Subcutaneous adipose tissue (tissue), 4 donors: ENCODE results near the gene PACSIN3. TPM values are rescaled to one million over a fixed set of nuclear protein-coding genes. Genes with fewer than 3 reads are reported as not detected.

Experiments used
- CTCF ChIP-seq: fragments of 450-650 bp; IDR thresholded peaks from one replicate; pipeline ENCODE4 v1.5.1; 2016; ENCODE audit warnings: low read depth, mild to moderate bottlenecking, control low read depth, antibody characterized with exemption, moderate library complexity
- total RNA-seq, 4 donors: library from RNA; depleted of rRNA; stranded (reverse); fragments of >200 nt; gene quantifications; one replicate each; pipeline ENCODE4 v1.1.0, GENCODE V29; 2016

The PACSIN3 gene
- total RNA-seq, 4 donors from 2014 or later = 5.4 to 33.5 (median 9.7) TPM

GRCh38 chr11:47182380-47182779 is 3.9 kb downstream of the PACSIN3 start:
- TF ChIP-seq CTCF = no peak

- TF ChIP-seq CTCF = no peak
Observed at GRCh38 chr11:47181271-47181670, 5.0 kb downstream of the PACSIN3 start.

GRCh38 chr11:47180006-47180787 is 6.0 kb downstream of the PACSIN3 start:
- TF ChIP-seq CTCF = no peak

GRCh38 chr11:47179655-47179991 is 6.6 kb downstream of the PACSIN3 start:
- TF ChIP-seq CTCF = no peak

- no peak for TF ChIP-seq CTCF
Observed at GRCh38 chr11:47178737-47179654, 7.2 kb downstream of the PACSIN3 start.

- TF ChIP-seq CTCF = no peak
Observed at GRCh38 chr11:47178316-47178715, 7.9 kb downstream of the PACSIN3 start.

GRCh38 chr11:47177846-47178245 is 8.4 kb downstream of the PACSIN3 start:
- TF ChIP-seq CTCF = no peak
